Activated CD4-positive, alpha-beta T cell treated with anti-CD3 and anti-CD28 coated beads for 24 hours (primary cell): ENCODE results near the gene GSTO2.
A peak's percentile ranks its signal among the peaks of the same experiment; 100 is the strongest.

Experiments used
- DNase-seq, 2 donors: peaks; one replicate each; pipeline ENCODE4 v3.0.0-alpha.2; 2020; ENCODE audit warnings: low read depth in 2 of 2

The GSTO2 gene

GRCh38 chr10:104340641-104341040 is 71.7 kb downstream of the GSTO2 start:
- no peak for DNase-seq

GRCh38 chr10:104342941-104343411 is 74.0 kb downstream of the GSTO2 start:
- no peak for DNase-seq

GRCh38 chr10:104344219-104344618 is 75.2 kb downstream of the GSTO2 start:
- DNase-seq: no peak

GRCh38 chr10:104345515-104345914 is 76.5 kb downstream of the GSTO2 start:
- no peak for DNase-seq

GRCh38 chr10:104345941-104346340 is 77.0 kb downstream of the GSTO2 start:
- DNase-seq: no peak

GRCh38 chr10:104347295-104348045 is 78.5 kb downstream of the GSTO2 start:
- DNase-seq: no peak

- DNase-seq: no peak
Measured at GRCh38 chr10:104348601-104349000, 79.6 kb downstream of the GSTO2 start.

GRCh38 chr10:104349623-104350126 is 80.7 kb downstream of the GSTO2 start:
- no peak for DNase-seq

GRCh38 chr10:104350127-104350635 is 81.2 kb downstream of the GSTO2 start:
- DNase-seq: no peak

GRCh38 chr10:104351061-104351702 is 82.2 kb downstream of the GSTO2 start:
- DNase-seq: no peak

GRCh38 chr10:104351919-104352318 is 82.9 kb downstream of the GSTO2 start:
- DNase-seq: no peak

- peak; percentile 84 to 86 for DNase-seq
Measured at GRCh38 chr10:104353325-104354048, 84.5 kb downstream of the GSTO2 start, which contains the start of gene CFAP58. CFAP58 (plus strand) TSS chr10:104353833; CDS start chr10:104353898, 65 bp downstream.
